ENCODE measurements around the gene RAD51B. TPM values are rescaled to one million over a fixed set of nuclear protein-coding genes. Genes with fewer than 3 reads are reported as not detected.

RAD51B gene
- total RNA-seq, 2 donors from 2014 or later, result 13.7 to 15.1 TPM

DNA sequence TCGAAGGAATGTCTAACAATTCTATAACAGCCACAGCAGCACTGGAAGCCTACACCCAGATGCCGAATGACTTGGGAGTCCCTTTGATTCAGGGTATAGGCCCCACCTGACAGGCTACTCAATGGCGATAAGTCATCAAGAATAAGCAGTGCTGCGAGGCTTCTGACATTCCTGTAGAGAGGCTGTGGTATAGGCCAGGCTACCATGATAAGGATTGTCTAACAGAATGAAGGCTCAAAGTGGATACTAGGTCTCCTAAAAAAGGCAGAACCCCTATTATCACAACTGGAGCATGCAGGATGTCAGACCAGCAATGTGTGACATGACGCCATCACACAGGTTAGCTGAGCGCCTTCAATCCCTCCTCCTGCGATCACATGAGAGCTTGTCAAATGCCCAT is 920.1 kb downstream of the RAD51B start:
- intact Hi-C loops (cut with DNase I), result no loop called here
- no peak for DNase-seq (ENCODE audit: low spot score)

DNA sequence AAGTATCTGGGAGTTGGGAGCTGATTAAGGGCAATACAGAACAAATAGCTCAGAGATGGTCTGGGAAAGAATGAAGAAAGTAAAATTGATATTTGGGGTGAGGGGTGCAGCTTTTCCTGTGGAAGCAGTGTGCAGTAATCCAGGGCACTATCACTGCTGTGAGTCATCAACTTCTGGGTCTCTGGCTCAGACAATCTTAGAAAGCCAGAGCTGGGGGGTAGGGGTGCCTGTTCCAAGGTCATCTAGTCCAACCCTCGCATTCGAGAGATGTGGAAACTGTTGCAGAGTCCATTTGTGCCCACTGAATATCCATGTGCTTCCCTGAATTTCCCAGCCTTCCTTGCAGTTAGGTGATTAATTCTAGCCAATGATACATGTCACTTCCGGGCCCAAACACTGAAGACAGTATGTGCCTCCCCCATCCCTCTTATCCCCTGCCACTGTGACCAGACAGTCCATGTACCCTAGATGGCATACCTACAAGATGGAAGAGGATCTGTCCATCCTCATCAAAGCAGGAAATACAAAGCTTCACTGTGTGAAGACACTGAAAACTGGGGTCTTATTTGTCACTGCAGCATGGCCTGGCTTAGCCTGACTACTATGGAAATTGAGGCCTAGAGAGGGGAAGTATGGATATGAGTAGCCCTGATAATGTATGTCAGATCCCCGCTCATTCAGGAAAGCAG is 921.4 kb downstream of the RAD51B start:
- DNase-seq (ENCODE audit: low spot score), result no peak
- intact Hi-C loops (cut with DNase I), result no loop called here

DNA sequence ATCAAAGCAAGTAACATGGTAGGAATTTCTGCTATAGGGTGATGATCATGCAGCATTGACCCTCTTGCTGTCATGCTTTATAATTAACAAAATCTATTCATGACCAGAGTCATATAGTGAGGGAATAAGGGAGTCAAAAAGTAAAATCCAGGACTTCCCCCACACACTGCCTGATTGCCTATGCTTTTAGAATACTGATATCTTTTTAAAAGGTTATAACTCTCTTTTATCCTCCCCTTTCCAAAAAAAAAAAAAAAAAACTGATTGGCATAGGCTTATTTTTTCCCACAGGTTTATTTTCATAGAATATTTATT is 921.9 kb downstream of the RAD51B start:
- intact Hi-C loops (cut with DNase I), result no loop called here
- no peak for DNase-seq (ENCODE audit: low spot score)

DNA sequence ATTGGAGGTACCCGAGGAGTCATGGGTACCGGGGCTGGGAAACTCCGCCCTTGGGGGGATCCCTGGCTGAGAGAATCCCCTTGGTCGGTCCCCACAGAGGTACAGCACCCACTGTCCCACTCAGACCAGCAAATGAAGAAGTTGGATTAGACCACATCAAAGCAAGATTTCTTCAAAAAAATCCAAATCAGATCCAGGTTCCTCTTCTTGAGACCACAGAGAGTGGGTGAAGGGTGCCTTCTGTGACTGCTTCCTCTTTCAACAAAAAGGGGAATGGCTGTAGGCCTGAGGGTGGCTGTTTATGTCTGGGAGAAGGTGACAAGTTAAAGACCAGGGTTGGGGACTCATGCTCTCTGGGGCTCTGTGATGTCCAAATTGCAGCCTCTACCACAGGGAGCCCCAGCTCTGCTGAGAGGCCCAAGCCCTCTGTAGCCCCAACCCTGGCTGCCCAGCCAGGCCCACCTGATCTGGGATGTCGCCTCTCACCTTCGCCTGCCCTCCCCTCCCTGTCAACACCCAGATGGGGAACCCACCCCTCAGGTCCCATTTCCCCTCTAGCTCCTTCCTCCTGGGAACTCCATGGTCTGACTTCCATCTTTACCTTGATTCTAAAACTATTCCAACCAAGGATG is 922.4 kb downstream of the RAD51B start:
- DNase-seq (ENCODE audit: low spot score), result no peak
- intact Hi-C loops (cut with DNase I), result no loop called here

DNA sequence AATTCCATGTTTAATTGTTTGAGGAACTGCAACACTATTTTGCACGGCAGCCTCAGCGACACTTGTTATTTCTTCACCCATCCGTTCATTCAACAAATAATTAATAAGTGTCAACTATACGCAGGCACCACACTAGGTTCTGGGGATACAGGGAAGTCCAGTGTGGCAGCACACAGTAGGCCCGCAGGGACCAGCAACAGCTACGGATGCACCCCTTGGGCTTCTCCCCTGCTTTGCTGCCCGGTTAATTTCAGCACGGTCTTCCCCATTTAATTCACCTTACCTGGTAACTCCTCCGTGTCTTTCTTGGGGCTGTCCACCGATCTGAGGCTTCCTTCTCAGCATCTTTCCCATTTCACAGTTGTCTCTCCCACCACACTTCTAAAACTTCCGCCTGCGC is 925.0 kb downstream of the RAD51B start:
- intact Hi-C loops (cut with DNase I), result no loop called here

DNA sequence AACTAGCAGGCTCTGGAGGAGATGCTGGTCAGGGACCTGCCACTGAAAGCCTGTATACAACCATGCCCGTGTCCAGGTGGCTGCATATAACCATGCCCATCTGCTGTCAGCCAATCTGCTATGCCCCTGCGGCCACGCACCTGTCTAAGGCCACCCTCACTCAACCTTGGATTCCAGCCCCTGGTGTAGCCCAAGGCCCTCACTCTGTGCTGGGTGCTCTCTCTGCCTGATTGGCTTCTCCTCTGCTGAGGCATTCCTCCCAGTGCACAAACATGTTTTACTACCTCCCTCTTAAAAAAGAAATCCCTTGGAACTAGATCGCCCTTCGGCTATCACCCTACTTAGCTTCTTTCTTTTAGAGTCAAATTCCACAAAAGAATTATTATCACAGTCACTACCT is 927.8 kb downstream of the RAD51B start:
- no peak for DNase-seq (ENCODE audit: low spot score)
- intact Hi-C loops (cut with DNase I), result no loop called here

More for the DNA sequence above, 925.0 kb downstream of the RAD51B start:
- no peak for DNase-seq (ENCODE audit: low spot score)

DNA sequence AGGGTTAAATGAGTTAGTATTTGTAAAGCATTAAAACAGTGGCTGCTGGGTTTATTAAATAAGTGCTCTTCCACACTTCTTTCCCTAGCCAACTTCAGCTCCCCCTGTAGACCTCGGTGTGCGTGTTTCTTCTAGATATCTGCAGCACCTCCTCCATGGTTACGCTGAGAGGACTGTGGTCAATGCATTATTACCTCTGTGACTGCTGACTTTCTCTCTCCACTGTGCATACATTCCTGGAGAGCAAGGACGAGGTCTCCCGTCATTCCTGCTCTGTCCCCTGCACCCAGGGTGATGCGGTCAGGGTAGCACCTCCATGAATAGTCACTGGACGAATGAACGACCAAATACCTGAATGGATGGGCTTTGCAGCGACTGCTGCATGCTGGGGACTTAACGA is 928.7 kb downstream of the RAD51B start:
- DNase-seq (ENCODE audit: low spot score), result no peak
- intact Hi-C loops (cut with DNase I), result no loop called here

DNA sequence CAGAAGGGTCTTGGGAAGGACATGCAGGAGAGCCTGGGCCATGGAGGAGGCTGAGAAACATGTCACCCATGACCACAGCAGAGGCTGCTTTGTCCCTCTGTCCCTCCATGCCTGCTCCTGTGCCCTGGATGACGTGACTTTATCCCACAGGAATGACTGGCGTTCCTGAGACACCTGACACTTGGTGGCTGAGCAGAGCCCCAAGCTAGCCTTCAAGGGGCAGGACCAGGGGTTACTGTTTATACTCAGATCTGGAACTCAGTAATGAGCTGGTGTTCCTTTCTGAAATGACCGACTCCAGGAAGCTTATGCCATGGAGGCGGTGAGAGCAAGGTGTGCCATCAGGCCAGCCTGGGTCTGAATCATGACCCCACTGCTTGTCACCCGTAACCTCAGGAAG is 929.1 kb downstream of the RAD51B start:
- DNase-seq (ENCODE audit: low spot score), result no peak
- intact Hi-C loops (cut with DNase I), result no loop called here

DNA sequence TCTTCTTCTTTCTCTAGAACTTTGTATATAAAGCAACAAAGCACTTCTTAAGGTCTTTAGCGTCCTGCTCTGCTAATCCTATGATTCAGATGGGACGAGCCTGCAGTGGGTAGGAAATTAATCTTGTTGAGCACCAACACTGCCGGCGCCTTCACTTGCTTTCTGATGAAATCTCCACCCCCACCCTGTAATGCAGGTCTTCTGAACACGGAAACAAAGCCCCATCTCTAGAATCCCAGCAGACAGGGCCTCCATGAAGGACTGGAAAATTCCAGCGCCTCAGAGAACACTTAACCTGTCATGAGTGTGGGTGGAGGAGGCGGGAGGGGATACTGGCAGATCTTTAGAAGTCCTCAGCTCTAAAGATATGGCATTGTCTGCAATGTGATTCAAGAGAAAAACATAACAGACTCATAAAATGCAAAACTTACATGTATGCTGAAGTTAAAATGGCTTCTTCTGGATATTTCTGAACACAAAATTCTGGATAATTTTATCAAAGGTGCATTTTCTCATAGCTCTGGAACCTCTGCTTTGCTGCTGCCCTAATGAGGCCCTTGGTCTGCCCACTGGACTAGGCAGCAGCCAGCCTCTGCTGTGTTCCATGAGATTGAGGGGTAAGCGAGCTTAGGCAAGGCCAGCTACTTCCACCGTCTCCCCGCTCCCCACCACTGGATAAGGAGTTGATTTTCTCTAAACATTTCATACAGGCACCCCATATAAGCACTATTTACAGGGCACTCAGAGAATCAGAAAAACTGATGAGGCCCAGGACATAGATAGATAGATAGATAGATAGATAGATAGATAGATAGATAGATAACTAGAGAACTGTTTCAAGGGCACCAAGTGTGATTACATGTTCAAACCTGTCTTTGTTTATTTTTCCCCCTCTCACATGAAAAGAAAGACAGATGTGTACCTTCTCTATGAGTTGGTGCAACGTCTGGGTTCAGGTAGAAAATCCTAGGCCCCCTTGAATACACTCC is 930.2 kb downstream of the RAD51B start:
- DNase-seq (ENCODE audit: low spot score), result no peak

DNA sequence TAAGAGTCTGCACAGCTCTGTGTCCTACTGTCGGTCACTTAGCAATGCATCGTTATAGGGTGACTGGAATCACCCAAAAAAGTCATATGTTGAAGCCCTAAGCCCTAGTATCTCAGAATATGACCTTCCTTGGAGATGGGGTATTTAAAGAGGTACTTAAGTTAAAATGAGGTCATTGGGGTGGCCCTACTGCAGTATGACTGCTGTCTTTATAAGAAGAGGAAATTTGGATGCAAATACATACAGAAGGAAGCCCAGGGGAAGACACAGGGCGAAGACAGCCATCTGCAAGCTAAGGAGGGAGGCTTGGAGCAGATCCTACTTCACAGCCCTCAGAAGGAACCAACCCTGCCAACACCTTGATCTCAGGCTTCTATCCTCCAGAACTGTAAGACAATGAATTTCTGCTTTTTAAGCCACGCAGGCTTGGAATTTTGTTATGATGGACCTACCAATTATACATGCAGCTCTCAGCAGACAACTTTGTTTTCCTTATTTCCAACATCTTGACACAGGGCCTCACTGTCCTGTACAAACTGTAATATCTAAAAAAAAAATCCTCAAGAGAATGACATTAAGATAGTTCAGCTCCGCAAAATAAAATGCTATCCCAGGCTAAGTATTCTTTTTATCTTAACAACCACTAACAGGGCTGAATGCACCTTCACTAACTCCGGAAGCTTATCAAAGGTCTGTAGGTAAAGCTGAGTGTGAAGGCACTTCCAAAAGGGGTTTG is 932.9 kb downstream of the RAD51B start:
- intact Hi-C loops (cut with DNase I), result no loop called here
- no peak for DNase-seq (ENCODE audit: low spot score)

More for the DNA sequence above, 930.2 kb downstream of the RAD51B start:
- intact Hi-C loops (cut with DNase I), result no loop called here

DNA sequence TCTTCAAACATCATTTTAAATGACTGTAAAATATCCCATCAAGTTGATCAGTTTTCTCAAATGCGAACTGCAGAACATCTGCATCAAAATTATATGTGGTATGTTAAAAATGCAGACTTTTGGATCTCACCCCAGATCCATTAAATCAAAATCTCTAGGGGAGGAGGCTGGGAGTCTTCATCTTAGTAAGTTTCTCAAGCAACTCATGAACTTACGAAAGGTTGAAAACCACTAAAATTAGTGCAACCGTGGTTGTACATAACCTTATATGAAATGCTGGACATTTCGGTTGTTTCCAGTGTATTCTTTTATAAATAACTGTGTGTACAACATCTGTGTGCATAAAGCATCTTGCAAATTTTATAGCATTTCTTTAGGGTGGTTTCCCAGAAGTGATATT is 934.1 kb downstream of the RAD51B start:
- no peak for DNase-seq (ENCODE audit: low spot score)
- intact Hi-C loops (cut with DNase I), result no loop called here

DNA sequence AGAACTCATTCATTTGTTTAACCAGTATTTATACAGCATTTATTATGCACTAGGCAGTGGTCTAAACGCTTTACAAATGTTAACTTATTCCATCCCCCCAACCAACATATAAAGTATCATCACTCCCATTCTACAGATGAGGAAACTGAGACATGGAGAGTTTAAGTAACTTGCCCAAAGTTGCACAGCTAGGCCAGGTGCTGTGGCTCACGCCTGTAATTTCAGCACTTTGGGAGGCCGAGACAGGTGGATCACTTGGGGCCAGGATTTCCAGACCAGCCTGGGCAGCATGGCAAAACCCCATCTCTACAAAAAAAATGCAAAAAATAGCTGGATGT is 935.4 kb downstream of the RAD51B start:
- intact Hi-C loops (cut with DNase I), result no loop called here

DNA sequence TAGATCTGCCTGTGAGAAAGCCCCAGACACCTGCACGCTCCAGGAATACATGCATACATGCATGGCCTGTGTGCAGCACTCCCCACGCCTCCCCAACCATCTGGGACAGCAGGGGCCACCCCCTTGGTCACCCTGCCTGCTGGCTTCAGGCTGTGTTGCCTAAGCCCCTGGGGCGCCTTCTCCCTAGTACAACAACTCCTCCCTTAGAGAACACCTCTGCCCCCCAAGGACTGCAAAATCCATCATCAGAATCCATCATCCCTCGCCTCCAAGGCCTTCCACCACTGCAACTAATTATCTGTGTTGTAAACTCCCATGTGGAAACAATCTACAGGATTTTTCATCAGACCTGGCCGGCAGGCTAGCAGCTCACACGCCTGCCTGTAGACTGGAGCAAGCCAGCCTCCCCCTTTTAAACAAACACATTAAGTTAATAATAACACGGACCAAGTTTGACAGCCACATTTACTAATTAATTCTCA is 936.5 kb downstream of the RAD51B start:
- intact Hi-C loops (cut with DNase I), result no loop called here
- DNase-seq (ENCODE audit: low spot score), result no peak

More for the DNA sequence above, 935.4 kb downstream of the RAD51B start:
- no peak for DNase-seq (ENCODE audit: low spot score)

DNA sequence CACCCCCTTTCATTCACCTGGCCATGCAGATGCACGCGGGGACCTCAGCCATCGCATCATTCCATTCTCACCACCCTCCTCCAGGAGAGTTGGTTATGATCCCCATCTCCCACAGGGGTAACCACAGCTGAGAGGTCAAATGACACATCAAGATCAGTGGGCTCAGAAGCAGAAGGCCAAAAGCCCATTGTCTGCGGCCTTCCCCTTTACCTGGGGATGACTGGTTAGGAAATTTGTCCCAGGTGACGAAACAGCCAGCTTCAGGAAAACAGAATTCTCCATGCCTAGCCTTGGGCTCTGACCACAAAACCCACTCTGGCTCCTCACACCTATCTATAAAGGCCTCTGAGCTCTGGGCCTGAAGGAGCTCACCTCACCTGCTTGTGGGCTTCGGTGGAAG is 937.2 kb downstream of the RAD51B start:
- no peak for DNase-seq (ENCODE audit: low spot score)
- intact Hi-C loops (cut with DNase I), result no loop called here

DNA sequence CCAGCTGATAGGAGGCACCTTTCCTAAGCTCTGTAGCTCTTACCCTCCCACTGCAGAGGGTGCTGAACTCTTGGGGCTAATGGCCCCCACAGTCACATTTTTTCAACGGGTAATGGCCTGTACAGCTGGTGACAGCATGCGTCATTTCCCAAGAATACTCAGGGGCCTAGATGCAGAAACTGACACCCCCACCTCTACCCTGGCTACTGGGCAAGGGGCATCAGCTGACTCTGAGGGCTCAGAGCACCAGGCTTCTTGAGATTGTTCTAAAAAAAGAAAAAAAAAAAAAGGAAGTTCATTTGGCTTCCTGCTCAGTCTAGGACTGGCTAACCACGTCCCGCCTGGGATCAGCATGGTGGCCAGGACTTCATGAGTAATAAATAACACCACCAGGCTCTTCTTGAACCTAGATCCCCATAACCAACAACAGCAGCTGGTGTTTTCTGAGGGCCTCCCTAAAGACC is 938.1 kb downstream of the RAD51B start:
- intact Hi-C loops (cut with DNase I), result no loop called here
- peak; percentile 86 for DNase-seq (ENCODE audit: low spot score)

DNA sequence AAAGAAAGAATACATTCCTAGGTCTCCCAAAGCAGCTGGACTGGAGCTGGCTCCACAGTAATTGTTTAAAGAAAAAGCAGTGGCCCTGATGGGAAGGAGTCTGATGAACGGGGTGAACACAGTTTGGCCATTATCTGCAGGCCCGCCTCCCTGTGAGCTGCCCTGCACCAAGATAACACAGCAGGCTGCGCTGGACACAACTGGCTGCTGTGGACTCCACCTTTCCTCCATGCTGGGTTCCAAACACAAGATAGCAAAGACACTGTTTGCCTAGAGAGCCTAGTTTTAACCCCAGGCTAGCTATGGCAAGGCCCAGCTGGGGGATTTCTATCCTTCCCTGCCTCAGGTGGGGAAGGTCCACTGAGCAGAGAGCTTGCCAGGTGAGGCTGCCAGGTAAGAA is 938.7 kb downstream of the RAD51B start:
- intact Hi-C loops (cut with DNase I), result no loop called here
- DNase-seq (ENCODE audit: low spot score), result no peak

DNA sequence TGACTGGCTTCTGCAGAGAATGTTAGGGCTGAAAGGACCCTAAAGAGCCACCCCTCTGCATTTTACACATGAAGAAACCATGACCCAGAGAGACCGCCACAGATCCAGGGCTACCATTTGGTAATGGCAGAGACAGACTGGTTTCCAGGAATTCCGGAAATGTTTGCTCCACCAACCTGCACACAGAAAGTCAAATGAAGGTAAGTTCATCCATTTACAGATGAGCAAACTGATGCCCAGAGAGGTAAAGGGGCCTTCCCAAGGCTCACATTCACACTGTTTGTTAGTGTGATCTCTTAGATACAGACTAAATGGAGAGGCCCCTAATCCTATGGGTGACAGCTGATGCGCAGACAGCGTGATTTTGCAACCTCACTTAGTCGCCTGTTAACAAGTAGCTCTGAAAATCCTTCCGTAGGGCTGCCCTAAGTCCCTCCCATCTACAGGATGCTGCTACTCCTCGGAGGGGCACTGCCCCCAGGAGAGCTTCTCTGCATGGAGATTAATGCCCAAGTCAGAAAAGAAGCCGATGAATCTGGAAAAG is 939.5 kb downstream of the RAD51B start:
- no peak for DNase-seq (ENCODE audit: low spot score)
- intact Hi-C loops (cut with DNase I), result no loop called here

DNA sequence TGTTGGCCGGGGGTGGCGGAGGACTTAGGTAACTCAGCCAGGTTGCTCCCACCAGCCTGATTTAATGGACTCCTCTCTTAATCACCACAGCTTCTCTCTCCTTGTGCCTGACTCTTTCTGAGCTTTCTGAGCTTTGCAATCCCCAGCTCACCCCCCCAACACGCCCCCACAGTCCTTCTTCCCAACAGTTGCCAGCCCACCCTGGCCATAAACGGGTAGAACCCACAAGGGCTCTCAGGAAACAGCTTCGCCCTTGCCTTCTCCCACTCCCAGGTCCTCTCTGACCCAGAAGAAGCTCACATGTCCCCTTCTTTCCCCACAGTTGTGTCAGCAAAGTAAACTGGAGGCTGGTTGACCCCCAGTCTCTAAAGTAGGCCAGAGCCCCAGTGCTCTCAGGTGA is 940.4 kb downstream of the RAD51B start:
- no peak for DNase-seq (ENCODE audit: low spot score)
- intact Hi-C loops (cut with DNase I), result no loop called here

DNA sequence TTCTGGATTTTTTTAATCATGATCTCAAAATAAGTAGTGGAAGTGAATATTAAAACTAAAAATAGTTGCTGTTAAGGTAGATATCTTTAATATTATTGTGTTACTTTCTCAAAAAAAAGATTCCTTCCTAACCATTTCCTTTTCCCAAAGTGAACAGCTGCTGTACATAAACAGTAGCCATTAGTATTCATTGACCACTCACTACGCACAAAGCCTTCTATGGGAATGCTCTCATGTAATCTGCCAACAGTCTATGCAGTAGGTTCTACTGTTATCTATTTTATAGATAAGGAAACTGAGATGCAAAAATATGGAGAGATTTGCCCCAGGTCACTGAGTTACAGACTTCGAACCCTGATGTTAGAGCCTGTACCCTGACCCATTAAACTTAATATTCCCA is 941.2 kb downstream of the RAD51B start:
- no peak for DNase-seq (ENCODE audit: low spot score)
- intact Hi-C loops (cut with DNase I), result no loop called here
